NAMALWA (cell line): ENCODE measurements around the gene DNPEP.
"Not testable (repeated sequence)": the region's sequence is repeated elsewhere in the genome, so short reads cannot be mapped to it uniquely, and the experiment has no call there.

Source experiments
- DNase-seq: peaks from one replicate; pipeline ENCODE4 v3.0.0-alpha.2; 2015; ENCODE audit warnings: low spot score

The DNPEP gene

GRCh38 chr2:219419331-219420197, 31.9 kb upstream of the DNPEP start:
- DNase-seq = no peak

- no peak for DNase-seq
These were observed 31.3 kb upstream of the DNPEP start for GRCh38 chr2:219419012-219419324.

- no peak for DNase-seq
These were observed 30.7 kb upstream of the DNPEP start, which contains the start of gene DES for GRCh38 chr2:219418155-219419011. DES (plus strand) TSS chr2:219418377; CDS start chr2:219418463, 86 bp downstream.

- DNase-seq = no peak
These were observed 29.7 kb upstream of the DNPEP start for GRCh38 chr2:219417374-219417773.

GRCh38 chr2:219416938-219417337, 29.2 kb upstream of the DNPEP start:
- no peak for DNase-seq

GRCh38 chr2:219416235-219416602, 28.5 kb upstream of the DNPEP start:
- DNase-seq = no peak

- no peak for DNase-seq
These were observed 28.0 kb upstream of the DNPEP start for GRCh38 chr2:219415580-219416234.

GRCh38 chr2:219414857-219415256, 27.1 kb upstream of the DNPEP start:
- no peak for DNase-seq

- no peak for DNase-seq
These were observed 22.7 kb upstream of the DNPEP start for GRCh38 chr2:219410390-219410789.

- DNase-seq = no peak
These were observed 21.9 kb upstream of the DNPEP start for GRCh38 chr2:219409619-219410018.

GRCh38 chr2:219408631-219409030, 20.9 kb upstream of the DNPEP start:
- no peak for DNase-seq

GRCh38 chr2:219408204-219408603, 20.5 kb upstream of the DNPEP start:
- no peak for DNase-seq

- not testable (repeated sequence) for DNase-seq
These were observed 19.6 kb upstream of the DNPEP start for GRCh38 chr2:219407343-219407742.

- no peak for DNase-seq
These were observed 19.1 kb upstream of the DNPEP start for GRCh38 chr2:219406861-219407230.

- no peak for DNase-seq
These were observed 18.5 kb upstream of the DNPEP start for GRCh38 chr2:219405958-219406860.

GRCh38 chr2:219405451-219405850, 17.7 kb upstream of the DNPEP start:
- DNase-seq = no peak

GRCh38 chr2:219404954-219405353, 17.2 kb upstream of the DNPEP start:
- DNase-seq = no peak

- DNase-seq = no peak
These were observed 16.7 kb upstream of the DNPEP start for GRCh38 chr2:219404291-219404910.

- no peak for DNase-seq
These were observed 16.1 kb upstream of the DNPEP start for GRCh38 chr2:219403861-219404260.

GRCh38 chr2:219402665-219403515, 15.2 kb upstream of the DNPEP start:
- DNase-seq = peak; percentile 85
